ENCODE data around the gene PLIN4.

- TF ChIP-seq MXI1 (IDR thresholded peaks at IDR 0.05; ENCODE audit: low read depth, low read length) (no peak), POLR2A (IDR thresholded peaks at IDR 0.05; ENCODE audit: low read depth, low read length) (no peak), JUND (IDR thresholded peaks at IDR 0.05; ENCODE audit: low read depth, low read length) (no peak), POLR2AphosphoS5 (IDR thresholded peaks at IDR 0.05; ENCODE audit: low read length) (no peak), LARP7 (IDR thresholded peaks at IDR 0.05) (no peak), EP300 (IDR thresholded peaks at IDR 0.05; ENCODE audit: borderline replicate concordance in 1 of 2, control insufficient read depth in 1 of 2, low read depth in 2 of 2, low read length in 2 of 2) (no peak), SIN3A (IDR thresholded peaks at IDR 0.05; ENCODE audit: low read depth, low read length) (no peak)
- TF ChIP-seq, protein P1, sequence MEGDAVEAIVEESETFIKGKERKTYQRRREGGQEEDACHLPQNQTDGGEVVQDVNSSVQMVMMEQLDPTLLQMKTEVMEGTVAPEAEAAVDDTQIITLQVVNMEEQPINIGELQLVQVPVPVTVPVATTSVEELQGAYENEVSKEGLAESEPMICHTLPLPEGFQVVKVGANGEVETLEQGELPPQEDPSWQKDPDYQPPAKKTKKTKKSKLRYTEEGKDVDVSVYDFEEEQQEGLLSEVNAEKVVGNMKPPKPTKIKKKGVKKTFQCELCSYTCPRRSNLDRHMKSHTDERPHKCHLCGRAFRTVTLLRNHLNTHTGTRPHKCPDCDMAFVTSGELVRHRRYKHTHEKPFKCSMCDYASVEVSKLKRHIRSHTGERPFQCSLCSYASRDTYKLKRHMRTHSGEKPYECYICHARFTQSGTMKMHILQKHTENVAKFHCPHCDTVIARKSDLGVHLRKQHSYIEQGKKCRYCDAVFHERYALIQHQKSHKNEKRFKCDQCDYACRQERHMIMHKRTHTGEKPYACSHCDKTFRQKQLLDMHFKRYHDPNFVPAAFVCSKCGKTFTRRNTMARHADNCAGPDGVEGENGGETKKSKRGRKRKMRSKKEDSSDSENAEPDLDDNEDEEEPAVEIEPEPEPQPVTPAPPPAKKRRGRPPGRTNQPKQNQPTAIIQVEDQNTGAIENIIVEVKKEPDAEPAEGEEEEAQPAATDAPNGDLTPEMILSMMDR (IDR thresholded peaks at IDR 0.05 in 2 of 3, conservative IDR thresholded peaks at IDR 0.05 in 1 of 3; ENCODE audit: control insufficient read depth in 2 of 3, extremely low read depth in 1 of 3, insufficient read depth in 1 of 3, low read depth in 3 of 3, low read length in 3 of 3): no peak
- TF ChIP-seq, protein P2, sequence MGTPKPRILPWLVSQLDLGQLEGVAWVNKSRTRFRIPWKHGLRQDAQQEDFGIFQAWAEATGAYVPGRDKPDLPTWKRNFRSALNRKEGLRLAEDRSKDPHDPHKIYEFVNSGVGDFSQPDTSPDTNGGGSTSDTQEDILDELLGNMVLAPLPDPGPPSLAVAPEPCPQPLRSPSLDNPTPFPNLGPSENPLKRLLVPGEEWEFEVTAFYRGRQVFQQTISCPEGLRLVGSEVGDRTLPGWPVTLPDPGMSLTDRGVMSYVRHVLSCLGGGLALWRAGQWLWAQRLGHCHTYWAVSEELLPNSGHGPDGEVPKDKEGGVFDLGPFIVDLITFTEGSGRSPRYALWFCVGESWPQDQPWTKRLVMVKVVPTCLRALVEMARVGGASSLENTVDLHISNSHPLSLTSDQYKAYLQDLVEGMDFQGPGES (IDR thresholded peaks at IDR 0.05): no peak
Measured at GRCh38 chr19:4517451-4518057, 732 bp downstream of the PLIN4 start.
